ENCODE measurements around the gene BABAM2. TPM values are rescaled to one million over a fixed set of nuclear protein-coding genes. Genes with fewer than 3 reads are reported as not detected.

Gene BABAM2
- total RNA-seq, 1 donor from 2014 or later, result 28.5 TPM

DNA sequence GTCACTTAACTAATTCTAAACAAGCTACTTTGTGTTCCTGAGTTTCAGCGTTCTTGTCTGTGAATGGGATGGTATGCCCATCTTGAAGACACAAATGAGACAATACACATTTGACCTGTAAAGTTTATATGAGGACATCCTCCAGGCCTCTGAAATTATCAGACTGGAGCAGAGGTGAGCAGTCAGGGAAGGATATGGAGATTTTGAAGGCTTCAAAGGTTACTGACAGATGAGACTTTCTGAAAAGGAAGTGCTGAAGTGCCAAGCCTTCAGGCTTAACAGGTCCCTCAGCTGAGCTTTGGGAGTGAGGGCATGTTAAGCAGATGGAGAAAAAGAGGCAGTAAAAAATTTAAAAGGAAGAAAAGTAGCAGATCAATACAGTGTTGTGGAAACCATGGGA, 391.2 kb downstream of the BABAM2 start:
- H3K4me1 Mint-ChIP-seq (ENCODE audit: low read depth, unreplicated experiment), result peaks cover 31% of the 10 kb centered on the region
- no peak overlapping the region for H3K4me3 Mint-ChIP-seq (ENCODE audit: unreplicated experiment)
- no peaks in the 10 kb centered on the region for H3K27me3 Mint-ChIP-seq (ENCODE audit: low read depth, unreplicated experiment)
- Histone ChIP-seq H3K79me2 (ENCODE audit: insufficient read depth, low read length) (no peaks in the 10 kb centered on the region), H4K20me1 (ENCODE audit: insufficient read depth, low read length) (no peaks in the 10 kb centered on the region), H3K27me3 (ENCODE audit: insufficient read depth, low read length) (no peaks in the 10 kb centered on the region), H3K4me3 (ENCODE audit: insufficient read depth, low read depth, low read length) (no peak overlapping the region), H3K9me3 (ENCODE audit: insufficient read depth, low read depth, low read length) (no peaks in the 10 kb centered on the region), H2AFZ (ENCODE audit: low read depth, low read length) (no peak overlapping the region), H3K9ac (ENCODE audit: low read length) (no peak overlapping the region), H3K27ac (ENCODE audit: low read depth, low read length) (no peak overlapping the region), H3K4me2 (ENCODE audit: low read length) (no peak overlapping the region), H3K36me3 (ENCODE audit: insufficient read depth, low read length) (no peaks in the 10 kb centered on the region), H3K4me1 (ENCODE audit: insufficient read depth, low read length) (peaks cover 12% of the 10 kb centered on the region)
- H3K36me3 Mint-ChIP-seq (ENCODE audit: low read depth, unreplicated experiment), result peaks cover 17% of the 10 kb centered on the region
- no peak for FAIRE-seq
- TF ChIP-seq EZH2 (IDR thresholded peaks at IDR 0.05; ENCODE audit: insufficient read depth, low read length), result no peak
- TF ChIP-seq, protein P1, sequence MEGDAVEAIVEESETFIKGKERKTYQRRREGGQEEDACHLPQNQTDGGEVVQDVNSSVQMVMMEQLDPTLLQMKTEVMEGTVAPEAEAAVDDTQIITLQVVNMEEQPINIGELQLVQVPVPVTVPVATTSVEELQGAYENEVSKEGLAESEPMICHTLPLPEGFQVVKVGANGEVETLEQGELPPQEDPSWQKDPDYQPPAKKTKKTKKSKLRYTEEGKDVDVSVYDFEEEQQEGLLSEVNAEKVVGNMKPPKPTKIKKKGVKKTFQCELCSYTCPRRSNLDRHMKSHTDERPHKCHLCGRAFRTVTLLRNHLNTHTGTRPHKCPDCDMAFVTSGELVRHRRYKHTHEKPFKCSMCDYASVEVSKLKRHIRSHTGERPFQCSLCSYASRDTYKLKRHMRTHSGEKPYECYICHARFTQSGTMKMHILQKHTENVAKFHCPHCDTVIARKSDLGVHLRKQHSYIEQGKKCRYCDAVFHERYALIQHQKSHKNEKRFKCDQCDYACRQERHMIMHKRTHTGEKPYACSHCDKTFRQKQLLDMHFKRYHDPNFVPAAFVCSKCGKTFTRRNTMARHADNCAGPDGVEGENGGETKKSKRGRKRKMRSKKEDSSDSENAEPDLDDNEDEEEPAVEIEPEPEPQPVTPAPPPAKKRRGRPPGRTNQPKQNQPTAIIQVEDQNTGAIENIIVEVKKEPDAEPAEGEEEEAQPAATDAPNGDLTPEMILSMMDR (IDR thresholded peaks at IDR 0.05; ENCODE audit: insufficient read depth, low read depth, low read length), result no peak
- H3K27ac Mint-ChIP-seq (ENCODE audit: unreplicated experiment), result no peak overlapping the region
- peaks cover 3% of the 10 kb centered on the region for H3K9me3 Mint-ChIP-seq (ENCODE audit: unreplicated experiment)
- no peak for DNase-seq (ENCODE audit: low read depth)

DNA sequence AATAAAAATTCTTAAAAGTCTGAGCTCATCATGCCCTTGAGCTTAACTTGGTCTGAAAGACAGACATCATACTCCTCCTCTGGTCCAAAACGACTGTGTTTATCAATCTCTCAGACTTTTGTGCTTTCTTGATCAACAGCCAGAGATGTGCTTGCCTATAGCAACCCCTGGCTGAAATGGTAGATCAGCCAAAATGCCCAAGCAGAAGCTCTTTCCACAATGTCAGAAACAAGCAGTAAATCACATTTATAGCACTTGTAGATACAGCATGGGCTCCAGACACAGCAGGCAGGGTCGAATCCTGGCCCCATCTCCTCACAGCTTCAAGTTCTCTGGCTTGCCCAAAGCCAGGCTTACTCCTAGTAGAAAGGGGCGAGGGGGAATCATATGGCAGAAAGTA, 391.7 kb downstream of the BABAM2 start:
- no peaks in the 10 kb centered on the region for H3K27me3 ChIP-seq (ENCODE audit: insufficient read depth, low read length)
- no peak overlapping the region for H3K27ac ChIP-seq (ENCODE audit: low read depth, low read length)
- H4K20me1 ChIP-seq (ENCODE audit: insufficient read depth, low read length), result no peaks in the 10 kb centered on the region
- H3K9ac ChIP-seq (ENCODE audit: low read length), result no peak overlapping the region
- no peak overlapping the region for H3K4me3 ChIP-seq (ENCODE audit: insufficient read depth, low read depth, low read length)
- H3K27me3 Mint-ChIP-seq (ENCODE audit: low read depth, unreplicated experiment), result no peaks in the 10 kb centered on the region
- DNase-seq (ENCODE audit: low read depth) (no peak), FAIRE-seq (no peak)
- H3K4me1 Mint-ChIP-seq (ENCODE audit: low read depth, unreplicated experiment), result peaks cover 36% of the 10 kb centered on the region
- H2AFZ ChIP-seq (ENCODE audit: low read depth, low read length), result no peak overlapping the region
- H3K36me3 Mint-ChIP-seq (ENCODE audit: low read depth, unreplicated experiment), result peaks cover 17% of the 10 kb centered on the region
- no peak overlapping the region for H3K27ac Mint-ChIP-seq (ENCODE audit: unreplicated experiment)
- H3K4me2 ChIP-seq (ENCODE audit: low read length), result no peak overlapping the region
- peaks cover 8% of the 10 kb centered on the region for H3K4me1 ChIP-seq (ENCODE audit: insufficient read depth, low read length)
- H3K9me3 Mint-ChIP-seq (ENCODE audit: unreplicated experiment), result peaks cover 3% of the 10 kb centered on the region
- no peaks in the 10 kb centered on the region for H3K36me3 ChIP-seq (ENCODE audit: insufficient read depth, low read length)
- H3K9me3 ChIP-seq (ENCODE audit: insufficient read depth, low read depth, low read length), result no peaks in the 10 kb centered on the region
- H3K4me3 Mint-ChIP-seq (ENCODE audit: unreplicated experiment), result no peak overlapping the region
- no peak for TF ChIP-seq EZH2 (IDR thresholded peaks at IDR 0.05; ENCODE audit: insufficient read depth, low read length)
- TF ChIP-seq, protein P1 (IDR thresholded peaks at IDR 0.05; ENCODE audit: insufficient read depth, low read depth, low read length), result no peak
- no peaks in the 10 kb centered on the region for H3K79me2 ChIP-seq (ENCODE audit: insufficient read depth, low read length)

DNA sequence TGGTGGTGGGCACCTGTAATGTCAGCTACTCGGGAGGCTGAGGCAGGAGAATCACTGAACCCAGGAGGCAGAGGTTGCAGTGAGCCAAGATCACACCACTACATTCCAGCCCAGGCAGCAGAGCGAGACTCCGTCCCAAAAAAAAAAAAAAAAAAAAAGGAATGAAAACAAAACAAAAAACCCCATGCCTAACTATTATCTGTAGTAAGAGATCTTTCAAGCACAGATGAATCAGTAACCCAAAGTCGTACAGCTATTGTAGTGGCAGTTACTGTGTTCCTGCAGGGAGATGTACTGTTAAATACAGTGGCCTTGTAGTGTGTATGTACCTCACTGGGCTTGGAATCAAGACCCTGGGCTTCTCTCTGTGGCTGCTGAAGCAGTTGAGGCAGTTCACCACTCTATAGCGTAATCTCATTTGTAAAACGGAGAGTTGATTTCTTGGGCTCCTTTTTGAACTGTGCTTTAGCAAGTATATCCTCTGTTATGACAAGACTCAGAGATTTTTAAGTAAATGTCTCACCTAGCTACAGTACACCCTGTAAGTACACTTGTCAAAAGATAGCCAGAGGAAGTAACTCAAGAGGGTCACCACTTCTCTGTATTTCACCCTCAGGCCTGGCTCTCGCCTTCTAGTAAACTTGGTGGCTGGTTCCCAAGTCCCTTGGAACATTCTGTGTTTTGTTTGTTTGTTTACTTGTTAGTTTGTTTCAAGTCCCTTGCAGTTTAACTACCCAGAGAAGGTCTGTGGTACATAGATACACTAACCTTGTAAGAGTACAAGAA, 392.5 kb downstream of the BABAM2 start:
- Histone ChIP-seq H4K20me1 (ENCODE audit: insufficient read depth, low read length) (no peaks in the 10 kb centered on the region), H3K4me1 (ENCODE audit: insufficient read depth, low read length) (peaks cover 7% of the 10 kb centered on the region), H3K27me3 (ENCODE audit: insufficient read depth, low read length) (no peaks in the 10 kb centered on the region), H3K27ac (ENCODE audit: low read depth, low read length) (no peak overlapping the region), H2AFZ (ENCODE audit: low read depth, low read length) (no peak overlapping the region), H3K79me2 (ENCODE audit: insufficient read depth, low read length) (no peaks in the 10 kb centered on the region), H3K36me3 (ENCODE audit: insufficient read depth, low read length) (no peaks in the 10 kb centered on the region), H3K4me3 (ENCODE audit: insufficient read depth, low read depth, low read length) (no peak overlapping the region), H3K9me3 (ENCODE audit: insufficient read depth, low read depth, low read length) (no peaks in the 10 kb centered on the region), H3K9ac (ENCODE audit: low read length) (no peak overlapping the region), H3K4me2 (ENCODE audit: low read length) (no peak overlapping the region)
- Mint-ChIP-seq H3K4me3 (ENCODE audit: unreplicated experiment) (no peak overlapping the region), H3K9me3 (ENCODE audit: unreplicated experiment) (peaks cover 3% of the 10 kb centered on the region), H3K4me1 (ENCODE audit: low read depth, unreplicated experiment) (peaks cover 32% of the 10 kb centered on the region), H3K36me3 (ENCODE audit: low read depth, unreplicated experiment) (peaks cover 17% of the 10 kb centered on the region), H3K27me3 (ENCODE audit: low read depth, unreplicated experiment) (no peaks in the 10 kb centered on the region), H3K27ac (ENCODE audit: unreplicated experiment) (peak overlapping the region; percentile 69)
- no peak for TF ChIP-seq EZH2 (IDR thresholded peaks at IDR 0.05; ENCODE audit: insufficient read depth, low read length)
- TF ChIP-seq, protein P1 (IDR thresholded peaks at IDR 0.05; ENCODE audit: insufficient read depth, low read depth, low read length), result no peak
- FAIRE-seq (no peak), DNase-seq (ENCODE audit: low read depth) (no peak)
